ENCODE measurements around the gene ARHGAP26.

ARHGAP26 gene

GRCh38 chr5:142769793-142770649 is at the start of gene ARHGAP26:
Gene ARHGAP26, plus strand, starts transcription at chr5:142770377. Its CDS starts 385 bp downstream, at chr5:142770762.
- in situ Hi-C loops (cut with HindIII; ENCODE audit: low sequenced_read_pairs) = no loop called here

- in situ Hi-C loops (cut with HindIII; ENCODE audit: low sequenced_read_pairs) = loop anchor here (5.0 kb wide), 1 partner anchor 152 kb away; no protein-coding TSS in a partner anchor
These were observed 49.4 kb upstream of the ARHGAP26 start for GRCh38 chr5:142720641-142721271.

GRCh38 chr5:142722146-142722545 is 48.0 kb upstream of the ARHGAP26 start:
- in situ Hi-C loops (cut with HindIII; ENCODE audit: low sequenced_read_pairs) = loop anchor here (5.0 kb wide), 1 partner anchor 150 kb away; no protein-coding TSS in a partner anchor

GRCh38 chr5:142722896-142723295 is 47.3 kb upstream of the ARHGAP26 start:
- in situ Hi-C loops (cut with HindIII; ENCODE audit: low sequenced_read_pairs) = loop anchor here (5.0 kb wide), 1 partner anchor 149 kb away; no protein-coding TSS in a partner anchor

- in situ Hi-C loops (cut with HindIII; ENCODE audit: low sequenced_read_pairs) = loop anchor here (5.0 kb wide), 1 partner anchor 147 kb away; no protein-coding TSS in a partner anchor
These were observed 45.4 kb upstream of the ARHGAP26 start for GRCh38 chr5:142724821-142725220.

GRCh38 chr5:142725231-142726187 is 44.7 kb upstream of the ARHGAP26 start:
- in situ Hi-C loops (cut with HindIII; ENCODE audit: low sequenced_read_pairs) = no loop called here

GRCh38 chr5:142726188-142726731 is 43.9 kb upstream of the ARHGAP26 start:
- in situ Hi-C loops (cut with HindIII; ENCODE audit: low sequenced_read_pairs) = no loop called here

- in situ Hi-C loops (cut with HindIII; ENCODE audit: low sequenced_read_pairs) = no loop called here
These were observed 42.5 kb upstream of the ARHGAP26 start for GRCh38 chr5:142727735-142728047.

- in situ Hi-C loops (cut with HindIII; ENCODE audit: low sequenced_read_pairs) = no loop called here
These were observed 34.6 kb upstream of the ARHGAP26 start for GRCh38 chr5:142735323-142736246.

- in situ Hi-C loops (cut with HindIII; ENCODE audit: low sequenced_read_pairs) = no loop called here
These were observed 33.9 kb upstream of the ARHGAP26 start for GRCh38 chr5:142736247-142736632.

- in situ Hi-C loops (cut with HindIII; ENCODE audit: low sequenced_read_pairs) = no loop called here
These were observed 33.0 kb upstream of the ARHGAP26 start for GRCh38 chr5:142737179-142737578.

- in situ Hi-C loops (cut with HindIII; ENCODE audit: low sequenced_read_pairs) = no loop called here
These were observed 29.5 kb upstream of the ARHGAP26 start for GRCh38 chr5:142740474-142741242.

GRCh38 chr5:142743592-142744441 is 26.4 kb upstream of the ARHGAP26 start:
- in situ Hi-C loops (cut with HindIII; ENCODE audit: low sequenced_read_pairs) = no loop called here

- in situ Hi-C loops (cut with HindIII; ENCODE audit: low sequenced_read_pairs) = no loop called here
These were observed 24.9 kb upstream of the ARHGAP26 start for GRCh38 chr5:142745268-142745667.

GRCh38 chr5:142746532-142747433 is 23.4 kb upstream of the ARHGAP26 start:
- in situ Hi-C loops (cut with HindIII; ENCODE audit: low sequenced_read_pairs) = no loop called here

- in situ Hi-C loops (cut with HindIII; ENCODE audit: low sequenced_read_pairs) = no loop called here
These were observed 22.0 kb upstream of the ARHGAP26 start for GRCh38 chr5:142748132-142748531.

All from endothelial cell of hepatic sinusoid (primary cell).